GM12873 (cell line): ENCODE data around the gene SDHB.

Experiments used
- CTCF ChIP-seq: IDR thresholded peaks from 2 replicates; pipeline ENCODE4 v1.5.1; 2012; ENCODE audit warnings: low read depth, mild to moderate bottlenecking, moderate library complexity, low read length, control low read depth; ENCODE audit not compliant: insufficient read depth; ENCODE audit errors: missing control alignments

Gene SDHB

GRCh38 chr1:16978567-16979474 is 75.0 kb downstream of the SDHB start:
- no peak for TF ChIP-seq CTCF

- TF ChIP-seq CTCF: no peak
These were observed 75.7 kb downstream of the SDHB start for GRCh38 chr1:16978139-16978538.

DNA sequence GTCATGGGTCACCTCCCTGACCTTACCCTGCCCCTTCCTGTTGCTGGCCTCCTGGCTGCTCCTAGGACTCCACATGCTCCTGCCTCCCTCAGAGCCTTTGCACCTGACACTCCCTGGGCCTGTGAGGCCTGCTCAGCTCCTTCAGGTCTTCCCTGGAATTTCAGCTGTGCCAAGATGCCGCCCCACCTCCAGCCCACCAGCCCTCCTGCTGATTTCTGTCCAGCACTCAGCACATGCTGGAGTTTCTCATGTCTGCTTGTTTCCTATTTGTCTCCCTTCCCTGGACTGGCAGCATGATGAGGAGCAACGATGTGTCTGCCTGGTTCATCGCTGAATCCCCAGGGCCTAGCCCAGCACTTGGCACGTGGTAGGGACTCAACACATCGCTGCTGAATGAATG is 76.5 kb downstream of the SDHB start:
- no peak for TF ChIP-seq CTCF

- TF ChIP-seq CTCF: no peak
These were observed 76.9 kb downstream of the SDHB start for GRCh38 chr1:16976966-16977365.

- TF ChIP-seq CTCF: no peak
These were observed 78.0 kb downstream of the SDHB start for GRCh38 chr1:16975838-16976237.

GRCh38 chr1:16975211-16975610 is 78.6 kb downstream of the SDHB start:
- TF ChIP-seq CTCF: no peak

DNA sequence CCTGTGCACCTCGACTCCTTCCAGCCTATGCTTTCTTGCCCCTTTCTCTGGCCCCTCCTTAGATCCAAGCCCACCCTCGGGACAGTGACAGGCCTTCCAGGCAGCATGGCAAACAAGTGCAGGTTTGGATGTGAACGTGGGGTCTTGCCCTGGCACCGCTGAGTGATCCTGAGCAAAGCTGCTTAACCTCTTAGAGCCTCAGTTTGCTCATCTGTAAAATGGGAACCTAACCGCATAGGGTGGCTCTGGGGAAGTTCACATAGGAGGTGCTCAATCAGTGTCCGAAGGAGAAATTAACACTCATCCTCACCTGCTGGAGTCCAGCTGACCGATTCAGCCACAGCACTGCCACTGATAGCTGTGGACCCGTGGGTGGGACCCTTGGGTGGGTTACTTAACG is 80.6 kb downstream of the SDHB start:
- TF ChIP-seq CTCF: no peak
